Measurements from ENCODE around the gene MAP2K2.

MAP2K2 gene

DNA sequence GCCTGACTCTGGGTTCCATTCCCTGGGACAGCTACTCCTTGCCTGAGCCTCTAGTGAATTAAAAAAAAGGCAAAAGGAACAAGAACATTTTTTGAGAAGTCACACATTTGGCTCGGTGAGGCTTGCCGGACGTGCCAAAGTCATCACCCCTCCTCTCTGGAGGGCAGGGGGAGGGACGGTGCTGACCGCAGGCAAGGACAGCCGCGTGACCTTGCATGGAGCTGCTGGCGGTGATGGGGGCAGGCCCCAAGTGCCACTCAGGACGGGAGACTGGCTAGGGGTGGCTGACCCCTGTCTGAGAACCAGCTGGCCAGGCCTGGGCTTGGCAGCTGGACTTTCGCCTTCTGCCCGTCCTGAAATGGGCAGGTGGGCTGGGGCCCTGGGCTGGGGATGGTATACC lies 26.4 kb downstream of the MAP2K2 start:
- TF ChIP-seq, protein P1, sequence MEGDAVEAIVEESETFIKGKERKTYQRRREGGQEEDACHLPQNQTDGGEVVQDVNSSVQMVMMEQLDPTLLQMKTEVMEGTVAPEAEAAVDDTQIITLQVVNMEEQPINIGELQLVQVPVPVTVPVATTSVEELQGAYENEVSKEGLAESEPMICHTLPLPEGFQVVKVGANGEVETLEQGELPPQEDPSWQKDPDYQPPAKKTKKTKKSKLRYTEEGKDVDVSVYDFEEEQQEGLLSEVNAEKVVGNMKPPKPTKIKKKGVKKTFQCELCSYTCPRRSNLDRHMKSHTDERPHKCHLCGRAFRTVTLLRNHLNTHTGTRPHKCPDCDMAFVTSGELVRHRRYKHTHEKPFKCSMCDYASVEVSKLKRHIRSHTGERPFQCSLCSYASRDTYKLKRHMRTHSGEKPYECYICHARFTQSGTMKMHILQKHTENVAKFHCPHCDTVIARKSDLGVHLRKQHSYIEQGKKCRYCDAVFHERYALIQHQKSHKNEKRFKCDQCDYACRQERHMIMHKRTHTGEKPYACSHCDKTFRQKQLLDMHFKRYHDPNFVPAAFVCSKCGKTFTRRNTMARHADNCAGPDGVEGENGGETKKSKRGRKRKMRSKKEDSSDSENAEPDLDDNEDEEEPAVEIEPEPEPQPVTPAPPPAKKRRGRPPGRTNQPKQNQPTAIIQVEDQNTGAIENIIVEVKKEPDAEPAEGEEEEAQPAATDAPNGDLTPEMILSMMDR (IDR thresholded peaks at IDR 0.05; ENCODE audit: low read depth, low read length, missing control alignments), result no peak
- no peak overlapping the region for H3K4me3 ChIP-seq (replicated peaks; ENCODE audit: low read depth, low read length)
- DNase-seq (ENCODE audit: extremely low read depth, low read depth), result no peak

DNA sequence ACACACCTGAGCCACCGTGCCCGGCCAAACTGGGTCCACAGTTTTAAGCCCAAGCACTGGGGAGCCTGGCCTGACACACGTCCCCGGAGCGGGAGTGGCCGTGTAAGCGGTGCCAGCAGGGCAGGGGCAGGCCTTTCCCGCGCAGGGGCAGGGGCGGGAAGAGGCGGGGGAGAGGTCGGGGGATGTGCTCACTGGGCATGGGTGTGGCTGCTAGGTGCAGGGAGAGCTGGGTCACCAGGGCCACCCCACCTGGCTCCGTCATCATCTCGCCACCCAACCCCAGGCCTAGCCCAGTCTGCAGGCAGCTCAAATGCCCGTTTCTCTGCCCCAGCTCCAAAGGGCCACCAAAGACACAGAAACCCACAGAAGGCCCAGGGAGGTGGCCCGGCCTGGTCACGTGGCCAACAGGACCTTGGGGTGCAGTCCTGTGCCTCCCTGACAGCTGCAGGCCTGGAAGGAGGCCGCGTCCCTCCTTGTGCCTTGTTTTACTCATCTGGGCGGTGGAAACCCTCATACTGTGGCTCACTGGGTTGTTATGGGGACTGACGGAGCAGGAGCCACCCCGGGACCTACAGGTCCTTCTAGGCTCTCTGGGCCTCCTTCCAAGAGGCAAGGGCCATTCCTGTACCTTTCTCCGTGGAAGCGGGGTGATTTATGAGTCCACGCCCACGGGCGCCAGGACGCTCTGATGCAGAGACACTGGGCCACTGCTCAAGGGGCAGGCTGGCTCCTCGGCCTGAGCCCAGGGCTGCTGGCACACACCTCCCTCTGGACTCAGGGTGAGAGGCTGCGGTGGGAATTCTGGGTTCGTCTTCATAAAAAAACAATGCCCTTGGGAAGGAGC lies 27.7 kb downstream of the MAP2K2 start:
- H3K4me3 ChIP-seq (replicated peaks; ENCODE audit: low read depth, low read length), result no peak overlapping the region
- TF ChIP-seq, protein P1 (IDR thresholded peaks at IDR 0.05; ENCODE audit: low read depth, low read length, missing control alignments), result no peak
- DNase-seq (ENCODE audit: extremely low read depth, low read depth), result no peak

DNA sequence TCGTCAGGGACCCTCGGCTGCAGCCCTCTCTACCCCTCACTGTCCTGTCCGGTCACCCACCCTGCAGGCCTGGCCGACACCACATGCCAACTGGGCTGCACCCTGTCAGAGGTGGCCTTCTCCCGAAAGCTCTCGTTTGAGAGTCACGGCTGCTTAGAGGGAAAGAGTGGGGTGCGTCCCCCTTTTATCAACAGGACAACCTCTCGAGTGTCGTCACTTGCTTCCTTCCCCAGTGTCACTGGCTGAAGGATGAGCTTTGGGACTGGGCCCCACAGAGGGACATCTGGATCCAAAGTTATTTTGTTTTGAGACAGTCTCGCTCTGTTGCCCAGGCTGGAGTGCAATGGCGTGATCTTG lies 28.5 kb downstream of the MAP2K2 start:
- H3K4me3 ChIP-seq (replicated peaks; ENCODE audit: low read depth, low read length), result no peak overlapping the region
- no peak for DNase-seq (ENCODE audit: extremely low read depth, low read depth)
- TF ChIP-seq, protein P1 (IDR thresholded peaks at IDR 0.05; ENCODE audit: low read depth, low read length, missing control alignments), result no peak

DNA sequence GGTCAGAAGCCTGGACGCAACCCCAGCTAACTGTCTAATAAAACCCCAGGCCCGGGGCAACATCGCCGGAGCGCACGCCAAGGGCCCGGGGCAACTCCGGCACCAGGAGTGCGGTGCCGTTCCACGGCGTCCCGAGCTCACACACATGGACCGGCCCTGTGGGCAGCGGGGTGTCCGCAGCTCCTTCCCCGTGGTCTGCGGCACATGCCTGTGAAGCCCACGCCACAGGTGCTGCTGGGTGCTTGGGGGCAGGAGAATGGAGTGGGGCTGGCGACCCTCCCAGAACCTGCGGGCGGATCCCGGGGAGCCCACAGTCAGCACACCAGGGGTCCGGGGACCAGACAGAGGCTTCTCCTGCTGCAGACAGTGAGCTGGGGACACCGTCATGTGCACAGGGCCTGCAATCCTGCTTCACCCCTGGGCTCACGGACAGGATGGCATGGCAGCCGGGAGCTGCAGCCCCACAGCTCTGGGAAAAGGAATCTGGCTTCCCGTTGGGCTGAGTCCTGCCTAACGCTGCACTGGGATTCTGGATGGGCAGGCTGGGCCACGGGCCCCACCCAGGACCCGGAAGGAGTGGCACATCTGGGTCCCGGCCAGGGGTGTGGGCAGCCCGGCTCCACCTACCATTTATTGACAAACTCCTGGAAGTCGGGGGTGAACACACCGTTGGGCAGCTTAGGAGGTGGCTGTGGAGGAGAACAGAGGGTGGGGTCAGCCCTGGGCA lies 29.0 kb downstream of the MAP2K2 start:
- DNase-seq (ENCODE audit: extremely low read depth, low read depth), result no peak
- TF ChIP-seq, protein P1 (IDR thresholded peaks at IDR 0.05; ENCODE audit: low read depth, low read length, missing control alignments), result no peak

DNA sequence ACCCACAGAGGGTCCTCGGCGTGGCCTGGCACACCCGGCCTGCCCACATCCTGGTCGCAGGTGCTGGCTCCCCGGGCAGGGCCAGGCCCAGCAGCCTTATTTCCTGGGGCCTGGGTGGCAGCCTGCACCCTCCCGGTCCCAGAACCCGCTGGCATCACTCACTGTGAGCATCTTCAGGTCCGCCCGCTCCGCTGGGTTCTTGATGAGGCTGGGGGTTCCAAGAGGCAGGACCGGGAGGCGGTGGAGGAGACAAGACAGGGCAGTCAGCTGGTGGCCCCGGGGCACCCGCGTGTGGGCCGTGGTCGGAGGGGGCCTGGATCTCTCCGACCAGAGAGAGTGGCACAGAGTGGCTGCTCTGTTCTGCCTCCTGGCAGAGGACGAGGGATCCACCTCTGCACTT lies 29.6 kb downstream of the MAP2K2 start:
- DNase-seq (ENCODE audit: extremely low read depth, low read depth), result no peak
- TF ChIP-seq, protein P1 (IDR thresholded peaks at IDR 0.05; ENCODE audit: low read depth, low read length, missing control alignments), result no peak
- H3K4me3 ChIP-seq (replicated peaks; ENCODE audit: low read depth, low read length), result no peak overlapping the region

More for the DNA sequence above, 29.0 kb downstream of the MAP2K2 start:
- no peak overlapping the region for H3K4me3 ChIP-seq (replicated peaks; ENCODE audit: low read depth, low read length)

DNA sequence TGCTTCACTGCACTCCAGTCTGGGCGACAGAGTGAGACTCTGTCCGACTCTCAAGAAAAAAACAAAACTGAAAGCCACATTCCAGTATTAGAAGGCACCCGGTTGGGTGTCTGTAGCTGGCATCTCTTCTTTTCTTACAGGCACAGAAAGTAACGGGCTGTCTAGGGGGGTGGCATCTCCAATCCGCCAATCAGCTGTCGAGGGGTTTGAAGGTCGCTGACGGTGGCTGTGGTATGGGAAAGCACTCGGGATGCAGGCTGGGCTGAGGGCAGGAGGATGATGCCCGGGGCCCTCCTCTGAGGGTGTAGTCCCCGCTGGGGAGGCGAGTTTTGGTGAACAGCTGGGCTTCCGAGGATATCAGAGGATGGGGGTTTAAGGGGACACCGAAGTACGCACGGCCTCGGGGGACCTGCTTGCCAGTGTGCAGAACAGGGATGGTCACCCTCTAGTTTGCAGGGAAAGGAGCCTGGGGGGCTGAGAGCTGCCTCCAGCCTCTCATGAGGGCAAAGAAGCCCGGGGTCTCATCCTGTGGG lies 30.2 kb downstream of the MAP2K2 start:
- TF ChIP-seq, protein P1 (IDR thresholded peaks at IDR 0.05; ENCODE audit: low read depth, low read length, missing control alignments), result no peak
- DNase-seq (ENCODE audit: extremely low read depth, low read depth), result no peak
- H3K4me3 ChIP-seq (replicated peaks; ENCODE audit: low read depth, low read length), result no peak overlapping the region

Data from HFF-Myc (cell line).